GM04504 (cell line): ENCODE measurements around the gene MPP3.
"Not testable (repeated sequence)": the region's sequence is repeated elsewhere in the genome, so short reads cannot be mapped to it uniquely, and the experiment has no call there.

Experiments
- DNase-seq: peaks from one replicate; pipeline ENCODE4 v3.0.0-alpha.2; 2012; ENCODE audit warnings: low read depth

MPP3 gene

DNA sequence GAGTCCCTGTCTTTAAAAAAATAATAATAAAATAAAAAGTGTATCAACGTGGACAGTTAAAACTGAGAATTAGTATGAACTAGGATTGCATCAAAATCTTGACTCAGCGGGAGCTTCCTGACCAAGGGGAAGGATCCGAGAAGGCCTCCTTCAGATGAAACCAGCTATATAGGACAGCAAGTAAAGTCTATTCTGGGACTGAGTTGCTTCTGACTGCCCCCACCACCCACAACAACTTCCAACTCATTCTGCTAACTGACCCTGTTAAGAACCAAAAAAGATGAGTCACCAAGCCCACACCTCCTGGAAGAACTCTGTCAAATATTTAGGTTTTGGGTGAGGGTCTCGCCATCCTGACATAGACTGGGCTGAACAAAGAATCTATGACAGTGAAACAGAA, 24.9 kb downstream of the MPP3 start:
- no peak for DNase-seq

DNA sequence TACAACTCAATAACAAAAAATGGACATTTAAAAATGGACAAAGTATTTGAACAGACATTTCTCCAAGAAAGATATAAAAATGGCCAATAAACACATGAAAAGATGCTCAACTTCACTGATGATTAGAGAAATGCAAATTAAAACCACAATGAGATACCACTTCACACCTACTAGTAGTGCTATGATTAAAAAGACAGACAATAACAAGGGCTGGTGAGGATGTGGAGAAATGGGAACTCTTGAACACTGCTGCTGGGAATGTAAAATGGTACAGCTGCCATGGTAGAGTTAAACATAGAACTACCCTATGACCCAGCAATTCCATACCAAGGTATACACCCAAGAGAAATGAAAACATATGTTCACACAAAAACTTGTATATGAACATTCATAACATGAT, 27.8 kb downstream of the MPP3 start:
- no peak for DNase-seq

DNA sequence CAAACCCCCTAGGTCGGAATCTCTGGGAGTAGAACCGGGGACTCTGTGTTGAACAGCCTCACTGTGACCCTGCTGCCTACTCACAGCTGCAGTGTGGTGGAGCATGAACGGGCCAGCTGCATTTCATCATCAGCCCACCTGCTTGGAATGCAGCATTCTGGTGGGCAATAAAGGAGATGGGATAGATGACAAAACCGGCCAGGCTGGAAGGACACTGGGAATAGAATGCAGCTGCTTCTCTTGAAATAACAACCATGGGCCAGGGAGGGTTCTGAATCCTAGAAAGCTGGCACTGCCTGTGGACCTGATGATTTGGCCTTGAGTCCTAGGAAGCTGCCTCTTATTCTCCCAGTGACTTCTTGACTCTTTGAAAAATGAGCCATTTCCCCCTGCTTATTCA, 29.2 kb downstream of the MPP3 start:
- no peak for DNase-seq

- DNase-seq: no peak
Observed at GRCh38 chr17:43801844-43802243, 31.1 kb downstream of the MPP3 start.

- no peak for DNase-seq
Observed at GRCh38 chr17:43800736-43801135, 32.2 kb downstream of the MPP3 start.

- no peak for DNase-seq
Observed at GRCh38 chr17:43799047-43799446, 33.9 kb downstream of the MPP3 start.

GRCh38 chr17:43798024-43798423, 34.9 kb downstream of the MPP3 start:
- DNase-seq: not testable (repeated sequence)

DNA sequence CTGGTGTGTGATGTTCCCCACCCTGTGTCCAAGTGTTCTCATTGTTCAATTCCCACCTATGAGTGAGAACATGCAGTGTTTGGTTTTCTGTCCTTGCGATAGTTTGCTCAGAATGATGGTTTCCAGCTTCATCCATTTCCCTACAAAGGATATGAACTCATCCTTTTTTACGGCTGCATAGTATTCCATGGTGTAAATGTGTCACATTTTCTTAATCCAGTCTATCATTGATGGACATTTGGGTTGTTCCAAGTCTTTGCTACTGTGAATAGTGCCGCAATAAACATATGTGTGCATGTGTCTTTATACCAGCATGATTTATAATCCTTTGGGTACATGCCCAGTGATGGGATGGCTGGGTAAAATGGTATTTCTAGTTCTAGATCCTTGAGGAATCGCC, 40.3 kb downstream of the MPP3 start:
- not testable (repeated sequence) for DNase-seq

- DNase-seq: peak; percentile 10
Observed at GRCh38 chr17:43791589-43791988, 41.4 kb downstream of the MPP3 start.

DNA sequence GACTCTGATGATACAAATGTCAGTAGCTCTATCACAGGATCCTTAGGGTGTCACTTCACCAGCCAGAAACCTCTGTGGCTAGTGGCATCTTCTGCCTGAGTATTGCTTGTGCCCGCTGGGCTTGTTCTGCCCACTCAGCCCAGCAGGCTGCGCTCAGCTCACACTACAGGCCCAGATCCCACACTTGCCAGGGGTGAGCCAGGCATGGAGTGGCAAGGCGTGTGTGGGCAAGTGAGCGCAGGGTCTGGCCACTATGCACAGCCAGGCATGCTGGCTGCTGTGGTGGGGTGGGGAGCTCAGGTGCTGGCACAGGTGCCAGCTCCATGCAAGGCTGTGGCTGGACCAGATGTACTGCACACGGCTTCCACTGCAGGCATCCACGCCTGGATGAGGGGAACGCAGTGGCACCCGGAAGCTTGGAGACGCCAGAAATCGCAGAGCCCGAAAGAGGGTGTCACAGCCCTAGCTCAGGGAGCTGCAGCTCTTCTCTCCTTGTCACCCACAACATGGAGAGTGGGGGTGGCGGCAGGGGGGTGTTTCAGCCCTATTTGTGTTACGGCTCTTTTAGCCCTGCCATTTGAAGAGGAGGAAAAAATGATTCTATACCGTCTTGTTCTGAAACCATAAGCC, 42.5 kb downstream of the MPP3 start:
- no peak for DNase-seq

DNA sequence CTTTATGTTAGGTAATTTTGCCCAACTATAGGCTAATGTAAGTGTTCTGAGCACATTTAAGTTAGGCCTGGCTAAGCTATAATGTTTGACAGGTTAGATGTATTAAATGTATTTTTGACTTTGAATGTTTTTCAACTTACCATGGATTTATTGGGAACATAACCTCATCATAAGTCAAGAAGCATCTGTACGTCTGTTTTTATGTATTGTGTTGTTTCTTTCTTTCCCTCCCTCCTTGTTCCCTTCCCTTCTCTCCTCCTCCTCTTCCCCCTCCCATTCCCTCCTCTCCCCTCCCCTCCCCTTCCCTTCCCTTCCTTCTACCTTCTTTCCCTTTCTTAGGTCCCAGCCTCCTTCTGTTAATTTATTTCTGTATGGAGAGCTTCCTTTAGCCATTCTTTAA, 43.5 kb downstream of the MPP3 start:
- DNase-seq: no peak

GRCh38 chr17:43788540-43788939, 44.4 kb downstream of the MPP3 start:
- DNase-seq: no peak

- DNase-seq: no peak
Observed at GRCh38 chr17:43787728-43788127, 45.2 kb downstream of the MPP3 start.

DNA sequence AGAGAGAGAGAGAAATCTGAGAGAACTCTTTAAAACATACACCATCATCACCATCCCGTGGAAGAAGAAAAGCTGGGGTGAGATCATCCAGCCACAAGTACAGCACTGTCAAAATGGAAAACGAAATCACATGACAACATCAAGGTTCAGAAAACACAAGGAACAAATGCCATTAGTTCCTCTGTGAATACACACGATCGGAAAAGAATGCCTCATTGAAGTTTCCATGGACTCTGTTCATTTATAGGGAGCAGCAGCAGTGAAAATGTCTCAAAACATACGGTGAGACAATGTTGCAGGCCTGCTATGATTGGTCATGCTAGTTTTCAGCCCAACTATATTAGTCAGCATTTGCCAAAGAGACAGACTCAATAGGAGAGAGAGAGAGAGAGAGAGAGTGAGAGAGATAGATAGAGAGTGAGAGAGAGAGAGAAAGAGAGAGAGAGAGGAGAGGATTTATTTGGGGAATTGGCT, 48.3 kb downstream of the MPP3 start:
- peak; percentile 66 for DNase-seq

DNA sequence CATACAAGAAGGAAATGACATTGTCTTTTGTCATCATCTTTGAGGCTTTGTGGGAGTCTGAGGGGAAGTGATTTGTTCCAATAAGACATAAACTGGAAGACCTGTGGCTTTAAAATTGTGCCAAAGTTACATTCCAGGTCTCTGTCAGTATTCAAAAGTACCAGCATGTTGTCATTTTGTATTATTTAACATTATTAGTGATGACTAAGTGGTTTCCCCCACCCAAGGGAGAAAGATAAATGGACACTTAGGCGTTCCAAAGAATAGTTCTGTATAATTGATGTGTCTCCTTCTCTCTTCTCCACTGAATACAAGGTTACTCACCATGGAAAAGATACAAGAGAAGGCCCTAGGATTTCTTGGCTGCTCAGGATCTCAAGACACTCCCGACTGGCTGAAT, 48.9 kb downstream of the MPP3 start:
- peak; percentile 46 for DNase-seq

- DNase-seq: no peak
Observed at GRCh38 chr17:43782913-43783680, 49.8 kb downstream of the MPP3 start.

- no peak for DNase-seq
Observed at GRCh38 chr17:43780135-43780534, 52.8 kb downstream of the MPP3 start, which contains the start of gene CFAP97D1. Gene CFAP97D1 (plus strand): TSS chr17:43780435. CDS start chr17:43780463, 28 bp downstream.

DNA sequence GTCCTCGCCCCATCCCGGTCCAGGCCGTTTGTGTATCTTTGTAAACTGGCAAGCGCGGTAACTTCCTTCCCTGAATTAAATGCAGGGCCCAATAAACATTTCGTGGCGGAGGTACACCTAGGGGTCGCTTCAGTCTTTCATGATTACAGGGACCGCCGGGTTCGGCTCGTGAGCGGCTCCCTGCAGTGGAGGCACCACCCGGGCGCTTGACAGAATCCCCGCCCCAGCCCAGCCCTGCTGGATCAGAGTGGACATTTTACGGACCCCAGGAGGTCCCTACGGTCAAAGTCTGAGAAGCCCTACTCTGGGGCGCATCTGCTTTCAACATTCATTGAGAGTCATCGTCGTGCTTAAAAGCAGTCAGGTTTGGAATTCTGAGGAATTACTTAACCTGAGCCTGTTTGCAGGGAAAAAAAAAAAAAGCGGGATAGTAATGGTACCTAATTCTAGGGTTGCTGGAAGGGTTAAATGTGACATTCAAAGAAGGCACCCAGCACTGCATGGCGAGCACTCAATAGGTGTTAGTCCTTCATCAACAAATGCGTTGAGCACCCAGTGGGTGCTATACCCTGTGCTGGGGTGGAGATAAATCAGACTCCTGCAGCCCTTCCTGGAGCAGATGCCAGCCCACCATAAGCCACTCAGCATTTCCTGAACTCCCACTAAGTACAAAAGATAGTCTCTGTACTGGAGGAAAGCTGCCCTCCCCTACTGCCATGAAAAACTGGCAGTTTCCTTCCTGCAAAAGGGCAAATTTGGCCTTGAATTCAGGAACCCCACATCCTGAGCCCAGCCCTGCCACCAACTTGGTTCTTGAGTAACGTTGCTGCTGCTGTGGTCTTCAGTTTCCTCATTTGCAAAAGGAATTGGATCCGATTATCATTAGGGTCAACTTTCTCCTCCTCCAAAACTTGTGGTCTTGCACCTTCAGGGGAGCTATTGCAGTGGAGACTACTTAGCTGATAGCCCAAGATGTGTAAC, 53.5 kb downstream of the MPP3 start:
- DNase-seq: no peak

DNA sequence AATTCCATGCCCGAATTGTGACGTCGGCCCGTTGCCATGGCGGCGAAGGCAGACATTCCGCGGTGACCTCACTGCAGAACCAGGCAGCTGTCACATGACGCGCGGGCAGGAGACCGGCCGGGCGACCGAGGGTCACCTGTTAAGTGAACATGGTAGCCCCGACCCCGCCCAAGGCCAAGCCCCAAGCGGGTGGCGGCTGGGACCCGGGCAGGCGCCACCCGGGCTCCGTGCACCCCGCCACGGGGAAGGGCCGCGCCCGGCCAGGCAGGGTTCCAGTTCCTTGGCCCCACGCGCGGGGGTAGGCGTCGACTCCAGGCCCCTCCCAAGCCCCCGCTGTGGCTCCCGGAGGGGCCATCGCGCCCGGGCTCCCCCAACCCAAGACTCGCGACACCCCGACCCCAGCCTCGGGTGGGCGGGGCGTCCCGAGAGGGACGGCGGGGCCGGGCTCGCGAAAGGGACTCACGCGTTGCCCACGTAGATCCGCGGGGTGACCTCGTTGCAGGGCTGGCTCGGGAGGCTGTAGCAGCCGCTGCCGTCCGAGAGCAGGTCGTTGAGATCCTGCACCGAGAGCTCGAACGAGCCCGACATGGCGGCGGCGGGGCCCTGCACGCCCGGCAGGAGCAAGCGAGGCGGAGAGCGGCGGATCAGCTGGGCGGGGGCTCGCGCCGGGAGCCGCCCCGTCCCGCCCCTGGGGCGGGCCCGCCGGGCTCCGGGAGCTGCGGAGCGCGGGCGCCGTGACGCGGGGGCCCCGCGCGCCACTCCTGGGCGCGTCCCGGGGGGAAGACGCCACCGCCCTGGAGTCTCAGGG, 54.4 kb downstream of the MPP3 start, which contains the start of gene DUSP3:
TSS of gene DUSP3 (minus strand) at position 641 of the 808 bp plus-strand sequence. CDS start at position 588, 53 bp downstream.
- peak; percentile 83 for DNase-seq

DNA sequence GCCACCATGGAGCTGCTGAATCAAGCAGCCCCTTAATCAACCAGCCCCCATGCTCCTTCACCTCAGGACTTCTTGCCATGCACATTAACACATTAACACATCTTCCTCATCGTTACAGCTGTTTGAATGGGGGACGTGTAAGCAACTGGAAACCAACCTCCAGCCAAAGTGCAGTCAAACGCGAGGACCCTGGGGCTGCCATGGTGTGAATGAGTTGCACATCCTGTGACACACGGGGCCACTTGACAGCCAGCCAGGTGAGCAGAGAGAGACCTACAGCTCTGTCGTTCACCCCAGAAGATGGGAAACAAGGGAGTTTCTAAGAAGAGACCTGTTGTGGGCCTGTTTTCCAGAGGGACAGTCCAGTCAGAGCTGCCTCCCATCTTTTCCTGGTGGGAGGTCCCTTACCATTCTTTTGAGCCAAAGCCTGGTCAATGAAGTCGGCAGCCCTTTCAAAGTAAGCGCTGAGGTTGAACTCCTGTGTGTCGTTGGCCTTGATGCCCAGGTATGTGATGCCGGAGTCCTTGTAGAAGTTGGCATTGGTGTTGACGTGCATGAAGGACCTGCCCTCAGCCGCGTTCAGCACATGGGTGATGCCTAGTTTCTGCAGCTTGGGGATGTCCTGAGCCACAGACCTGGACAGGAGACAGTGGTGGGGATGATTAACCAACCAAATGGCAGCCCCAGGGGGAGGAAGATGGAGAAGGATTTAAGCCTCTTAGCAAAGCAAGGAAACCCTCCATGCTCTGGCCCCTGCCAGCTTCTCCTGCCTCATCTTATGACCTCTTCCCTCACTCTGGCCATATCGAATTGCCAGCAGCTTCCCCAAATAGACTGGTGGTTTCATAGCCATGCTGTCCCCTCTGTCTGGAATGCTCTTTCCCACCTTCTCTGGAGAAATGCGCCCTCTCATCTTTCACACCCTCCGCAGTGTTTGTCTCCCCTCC, 58.4 kb downstream of the MPP3 start:
- no peak for DNase-seq
